NCI-H2196 (cell line): Measurements from ENCODE around the gene DHFR2.
"Not testable (repeated sequence)": the region's sequence is repeated elsewhere in the genome, so short reads cannot be mapped to it uniquely, and the experiment has no call there.

ENCODE experiments used
- DNase-seq: peaks from one replicate; lab custom pipeline; 2025; ENCODE audit not compliant: unreplicated experiment; lab: John Stamatoyannopoulos, UW

DHFR2 gene

GRCh38 chr3:94062513-94063404 is at the start of gene DHFR2, which contains the start of gene NSUN3:
Gene DHFR2, minus strand, starts transcription at chr3:94062916. Its CDS starts 1,405 bp downstream, at chr3:94061511.
Gene NSUN3, plus strand, starts transcription at chr3:94063061. Its CDS starts 66 bp downstream, at chr3:94063127.
- DNase-seq: peak; percentile 98

GRCh38 chr3:94110854-94111253 is 48.1 kb upstream of the DHFR2 start:
- DNase-seq: no peak

GRCh38 chr3:94110232-94110631 is 47.5 kb upstream of the DHFR2 start:
- not testable (repeated sequence) for DNase-seq

GRCh38 chr3:94106268-94106667 is 43.6 kb upstream of the DHFR2 start:
- DNase-seq: no peak

- no peak for DNase-seq
Observed at GRCh38 chr3:94101860-94102259, 39.1 kb upstream of the DHFR2 start.

- DNase-seq: no peak
Observed at GRCh38 chr3:94099311-94099710, 36.6 kb upstream of the DHFR2 start.

GRCh38 chr3:94098452-94098851 is 35.7 kb upstream of the DHFR2 start:
- no peak for DNase-seq

- no peak for DNase-seq
Observed at GRCh38 chr3:94095111-94095510, 32.4 kb upstream of the DHFR2 start.

- no peak for DNase-seq
Observed at GRCh38 chr3:94093151-94093550, 30.4 kb upstream of the DHFR2 start.

GRCh38 chr3:94092086-94092485 is 29.4 kb upstream of the DHFR2 start:
- DNase-seq: no peak

- no peak for DNase-seq
Observed at GRCh38 chr3:94089126-94089525, 26.4 kb upstream of the DHFR2 start.

GRCh38 chr3:94083261-94083660 is 20.5 kb upstream of the DHFR2 start:
- DNase-seq: no peak

GRCh38 chr3:94082391-94082937 is 19.7 kb upstream of the DHFR2 start:
- DNase-seq: peak; percentile 34

- no peak for DNase-seq
Observed at GRCh38 chr3:94081884-94082283, 19.2 kb upstream of the DHFR2 start.

- DNase-seq: not testable (repeated sequence)
Observed at GRCh38 chr3:94080552-94080951, 17.8 kb upstream of the DHFR2 start.

- no peak for DNase-seq
Observed at GRCh38 chr3:94076055-94076454, 13.3 kb upstream of the DHFR2 start.

GRCh38 chr3:94071713-94072284 is 9.1 kb upstream of the DHFR2 start:
- DNase-seq: no peak

- no peak for DNase-seq
Observed at GRCh38 chr3:94070341-94070911, 7.7 kb upstream of the DHFR2 start.

GRCh38 chr3:94069194-94069813 is 6.6 kb upstream of the DHFR2 start:
- peak; percentile 35 for DNase-seq

- DNase-seq: no peak
Observed at GRCh38 chr3:94066506-94067500, 4.1 kb upstream of the DHFR2 start.
